ENCODE data around the gene HMGN3.

HMGN3 gene

GRCh38 chr6:79180052-79180451 is 54.4 kb downstream of the HMGN3 start:
- H3K4me3 ChIP-seq (ENCODE audit: low read depth, low read length) = no peak overlapping the region
- H3K9me3 ChIP-seq (ENCODE audit: severe bottlenecking) = no peaks in the 10 kb centered on the region
- no peaks in the 10 kb centered on the region for H3K27me3 ChIP-seq (ENCODE audit: insufficient read depth, low read depth, severe bottlenecking)
- no peak for TF ChIP-seq CTCF (IDR thresholded peaks at IDR 0.05; ENCODE audit: low read depth, low read length)
- DNase-seq = no peak
- no peaks in the 10 kb centered on the region for H3K36me3 ChIP-seq
- no peak overlapping the region for H3K27ac ChIP-seq

- no peak for DNase-seq
- no peak for TF ChIP-seq CTCF (IDR thresholded peaks at IDR 0.05; ENCODE audit: low read depth, low read length)
- no peak overlapping the region for H3K4me3 ChIP-seq (ENCODE audit: low read depth, low read length)
- no peak overlapping the region for H3K27ac ChIP-seq
- no peaks in the 10 kb centered on the region for H3K9me3 ChIP-seq (ENCODE audit: severe bottlenecking)
- no peaks in the 10 kb centered on the region for H3K27me3 ChIP-seq (ENCODE audit: insufficient read depth, low read depth, severe bottlenecking)
- no peaks in the 10 kb centered on the region for H3K36me3 ChIP-seq
These were observed 61.1 kb downstream of the HMGN3 start for GRCh38 chr6:79173378-79173777.

GRCh38 chr6:79170959-79171358 is 63.5 kb downstream of the HMGN3 start:
- DNase-seq = no peak
- TF ChIP-seq CTCF (IDR thresholded peaks at IDR 0.05; ENCODE audit: low read depth, low read length) = no peak
- Histone ChIP-seq H3K27ac (no peak overlapping the region), H3K36me3 (no peaks in the 10 kb centered on the region), H3K4me3 (ENCODE audit: low read depth, low read length) (no peak overlapping the region), H3K9me3 (ENCODE audit: severe bottlenecking) (no peaks in the 10 kb centered on the region), H3K27me3 (ENCODE audit: insufficient read depth, low read depth, severe bottlenecking) (no peaks in the 10 kb centered on the region)

GRCh38 chr6:79170431-79170830 is 64.1 kb downstream of the HMGN3 start:
- no peak overlapping the region for H3K27ac ChIP-seq
- H3K36me3 ChIP-seq = no peaks in the 10 kb centered on the region
- TF ChIP-seq CTCF (IDR thresholded peaks at IDR 0.05; ENCODE audit: low read depth, low read length) = no peak
- no peak for DNase-seq
- no peak overlapping the region for H3K4me3 ChIP-seq (ENCODE audit: low read depth, low read length)
- no peaks in the 10 kb centered on the region for H3K27me3 ChIP-seq (ENCODE audit: insufficient read depth, low read depth, severe bottlenecking)
- H3K9me3 ChIP-seq (ENCODE audit: severe bottlenecking) = no peaks in the 10 kb centered on the region

- no peak for DNase-seq
- Histone ChIP-seq H3K4me3 (ENCODE audit: low read depth, low read length) (no peak overlapping the region), H3K36me3 (no peaks in the 10 kb centered on the region), H3K9me3 (ENCODE audit: severe bottlenecking) (no peaks in the 10 kb centered on the region), H3K27ac (no peak overlapping the region), H3K27me3 (ENCODE audit: insufficient read depth, low read depth, severe bottlenecking) (no peaks in the 10 kb centered on the region)
- TF ChIP-seq CTCF (IDR thresholded peaks at IDR 0.05; ENCODE audit: low read depth, low read length) = no peak
These were observed 65.8 kb downstream of the HMGN3 start for GRCh38 chr6:79168695-79168980.

- Histone ChIP-seq H3K27ac (no peak overlapping the region), H3K4me3 (ENCODE audit: low read depth, low read length) (no peak overlapping the region), H3K9me3 (ENCODE audit: severe bottlenecking) (no peaks in the 10 kb centered on the region), H3K27me3 (ENCODE audit: insufficient read depth, low read depth, severe bottlenecking) (no peaks in the 10 kb centered on the region), H3K36me3 (no peaks in the 10 kb centered on the region)
- TF ChIP-seq CTCF (IDR thresholded peaks at IDR 0.05; ENCODE audit: low read depth, low read length) = no peak
- no peak for DNase-seq
These were observed 66.4 kb downstream of the HMGN3 start for GRCh38 chr6:79167931-79168694.
